GM12891 (cell line): ENCODE results near the gene MAPRE2.

Experiments used
- POLR2A ChIP-seq: IDR thresholded peaks from 2 replicates; pipeline ENCODE4 v1.6.1; 2011; ENCODE audit warnings: low read depth, low read length, control low read depth
- POLR2AphosphoS5 ChIP-seq: IDR thresholded peaks from 2 replicates; pipeline ENCODE4 v1.6.1; 2011; ENCODE audit warnings: low read depth, low read length, control low read depth
- POU2F2 ChIP-seq: IDR thresholded peaks from 2 replicates; pipeline ENCODE4 v1.6.1; 2011; ENCODE audit warnings: low read depth, mild to moderate bottlenecking, control low read depth, low read length, moderate library complexity
- SPI1 ChIP-seq: IDR thresholded peaks from 2 replicates; pipeline ENCODE4 v1.6.1; 2011; ENCODE audit warnings: low read depth, low read length, control low read depth
- TAF1 ChIP-seq: IDR thresholded peaks from 2 replicates; pipeline ENCODE4 v1.6.1; 2011; ENCODE audit warnings: low read depth, low read length, control low read depth

- TF ChIP-seq POLR2A = no peak
- no peak for TF ChIP-seq POLR2AphosphoS5
- no peak for TF ChIP-seq POU2F2
- no peak for TF ChIP-seq SPI1
- TF ChIP-seq TAF1 = no peak
Observed at GRCh38 chr18:35063875-35064690, 22.9 kb downstream of the MAPRE2 start.
